Muscle of back (tissue), 11 donors: ENCODE data around the gene SYNDIG1. TPM values are rescaled to one million over a fixed set of nuclear protein-coding genes. Genes with fewer than 3 reads are reported as not detected.

Source experiments
- DNase-seq, 3 donors: peaks; one replicate each; pipeline versions ENCODE4 v3.0.0 to v3.0.0-alpha.2; 2013
- polyA plus RNA-seq, 10 donors: library from polyadenylated mRNA; unstranded; fragments of 120-200 nt; gene quantifications; one replicate each; pipeline ENCODE4 v1.2.1, GENCODE V29; 2013; ENCODE audit not compliant: insufficient read length in 10 of 10

Gene SYNDIG1
- polyA plus RNA-seq, 10 donors: 2.9 to 5.6 (median 3.6) TPM

GRCh38 chr20:24672181-24672880 lies 202.9 kb downstream of the SYNDIG1 start:
- no peak for DNase-seq

- peak in 1 of 3 donors; percentile 87 for DNase-seq
Observed at GRCh38 chr20:24672886-24673677, 203.7 kb downstream of the SYNDIG1 start.

- no peak for DNase-seq
Observed at GRCh38 chr20:24673678-24674570, 204.5 kb downstream of the SYNDIG1 start.

GRCh38 chr20:24674921-24675605 lies 205.6 kb downstream of the SYNDIG1 start:
- no peak for DNase-seq

- DNase-seq: no peak
Observed at GRCh38 chr20:24675651-24676352, 206.4 kb downstream of the SYNDIG1 start.

- DNase-seq: no peak
Observed at GRCh38 chr20:24676353-24676977, 207.0 kb downstream of the SYNDIG1 start.

GRCh38 chr20:24676978-24677370 lies 207.5 kb downstream of the SYNDIG1 start:
- DNase-seq: no peak

- no peak for DNase-seq
Observed at GRCh38 chr20:24677626-24678315, 208.3 kb downstream of the SYNDIG1 start.

- DNase-seq: no peak
Observed at GRCh38 chr20:24678351-24679106, 209.1 kb downstream of the SYNDIG1 start.

GRCh38 chr20:24679448-24680047 lies 210.1 kb downstream of the SYNDIG1 start:
- no peak for DNase-seq

GRCh38 chr20:24681634-24682495 lies 212.4 kb downstream of the SYNDIG1 start:
- no peak for DNase-seq

- no peak for DNase-seq
Observed at GRCh38 chr20:24682496-24682985, 213.1 kb downstream of the SYNDIG1 start.

- DNase-seq: no peak
Observed at GRCh38 chr20:24683676-24684075, 214.2 kb downstream of the SYNDIG1 start.

- DNase-seq: no peak
Observed at GRCh38 chr20:24684421-24684871, 215.0 kb downstream of the SYNDIG1 start.

- no peak for DNase-seq
Observed at GRCh38 chr20:24684956-24685691, 215.7 kb downstream of the SYNDIG1 start.

GRCh38 chr20:24685736-24686135 lies 216.3 kb downstream of the SYNDIG1 start:
- no peak for DNase-seq

- DNase-seq: no peak
Observed at GRCh38 chr20:24686156-24686555, 216.7 kb downstream of the SYNDIG1 start.
